Measurements from ENCODE around the gene CDC16. TPM values are rescaled to one million over a fixed set of nuclear protein-coding genes. Genes with fewer than 3 reads are reported as not detected.
"Not testable (repeated sequence)": the region's sequence is repeated elsewhere in the genome, so short reads cannot be mapped to it uniquely, and the experiment has no call there.

Gene CDC16
- total RNA-seq, 4 donors from 2014 or later = 45.7 to 66.4 (median 55.0) TPM

DNA sequence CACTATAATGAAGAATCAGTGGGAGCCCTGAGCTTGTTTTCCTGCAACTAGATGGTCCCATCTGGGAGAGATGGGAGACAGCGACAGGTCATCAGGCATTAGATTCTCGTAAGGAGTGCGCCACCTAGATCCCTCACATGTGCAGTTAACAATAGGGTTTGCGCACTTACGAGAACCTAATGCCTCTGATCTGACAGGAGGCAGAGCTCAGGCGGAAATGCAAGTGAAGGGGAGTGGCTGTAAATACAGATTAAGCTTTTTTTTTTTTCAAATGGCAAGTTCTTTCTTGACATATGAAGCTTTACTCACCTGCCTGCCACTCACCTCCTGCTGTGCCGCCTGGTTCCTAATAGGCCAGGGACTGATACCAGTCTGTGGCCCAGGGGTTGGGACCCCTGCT is 14.4 kb downstream of the CDC16 start:
- ATAC-seq (ENCODE audit: low FRiP score) (no peak), DNase-seq (ENCODE audit: low spot score) (no peak)
- TF ChIP-seq, protein P1, sequence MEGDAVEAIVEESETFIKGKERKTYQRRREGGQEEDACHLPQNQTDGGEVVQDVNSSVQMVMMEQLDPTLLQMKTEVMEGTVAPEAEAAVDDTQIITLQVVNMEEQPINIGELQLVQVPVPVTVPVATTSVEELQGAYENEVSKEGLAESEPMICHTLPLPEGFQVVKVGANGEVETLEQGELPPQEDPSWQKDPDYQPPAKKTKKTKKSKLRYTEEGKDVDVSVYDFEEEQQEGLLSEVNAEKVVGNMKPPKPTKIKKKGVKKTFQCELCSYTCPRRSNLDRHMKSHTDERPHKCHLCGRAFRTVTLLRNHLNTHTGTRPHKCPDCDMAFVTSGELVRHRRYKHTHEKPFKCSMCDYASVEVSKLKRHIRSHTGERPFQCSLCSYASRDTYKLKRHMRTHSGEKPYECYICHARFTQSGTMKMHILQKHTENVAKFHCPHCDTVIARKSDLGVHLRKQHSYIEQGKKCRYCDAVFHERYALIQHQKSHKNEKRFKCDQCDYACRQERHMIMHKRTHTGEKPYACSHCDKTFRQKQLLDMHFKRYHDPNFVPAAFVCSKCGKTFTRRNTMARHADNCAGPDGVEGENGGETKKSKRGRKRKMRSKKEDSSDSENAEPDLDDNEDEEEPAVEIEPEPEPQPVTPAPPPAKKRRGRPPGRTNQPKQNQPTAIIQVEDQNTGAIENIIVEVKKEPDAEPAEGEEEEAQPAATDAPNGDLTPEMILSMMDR (IDR thresholded peaks at IDR 0.05) = no peak

DNA sequence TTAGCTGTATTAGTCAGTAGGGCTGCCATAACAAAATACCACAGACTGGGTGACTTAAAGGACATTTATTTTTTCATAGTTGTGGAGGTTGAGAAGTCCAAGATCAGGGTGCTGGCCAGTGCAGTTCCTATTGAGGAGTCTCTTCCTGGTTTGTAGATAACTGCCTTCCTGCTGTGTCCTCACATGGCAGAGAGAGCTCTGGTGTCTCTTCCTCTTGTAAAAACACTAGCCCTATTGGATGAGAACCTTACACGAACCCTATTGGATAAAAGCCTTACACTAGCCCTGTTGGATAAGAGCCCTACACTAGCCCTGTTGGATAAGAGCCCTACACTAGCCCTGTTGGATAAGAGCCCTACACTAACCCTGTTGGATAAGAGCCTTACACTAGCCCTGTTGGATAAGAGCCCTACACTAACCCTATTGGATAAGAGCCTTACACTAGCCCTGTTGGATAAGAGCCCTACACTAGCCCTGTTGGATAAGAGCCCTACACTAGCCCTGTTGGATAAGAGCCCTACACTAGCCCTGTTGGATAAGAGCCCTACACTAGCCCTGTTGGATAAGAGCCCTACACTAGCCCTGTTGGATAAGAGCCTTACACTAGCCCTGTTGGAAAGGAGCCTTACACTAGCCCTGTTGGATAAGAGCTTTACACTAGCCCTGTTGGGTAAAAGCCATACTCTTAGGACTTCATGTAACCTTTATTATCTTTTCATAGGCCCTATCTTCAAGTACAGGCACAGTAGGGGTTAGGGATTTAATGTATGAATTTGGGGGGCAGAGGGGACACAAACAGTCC is 17.1 kb downstream of the CDC16 start:
- ATAC-seq (ENCODE audit: low FRiP score); DNase-seq (ENCODE audit: low spot score): not testable (repeated sequence)

DNA sequence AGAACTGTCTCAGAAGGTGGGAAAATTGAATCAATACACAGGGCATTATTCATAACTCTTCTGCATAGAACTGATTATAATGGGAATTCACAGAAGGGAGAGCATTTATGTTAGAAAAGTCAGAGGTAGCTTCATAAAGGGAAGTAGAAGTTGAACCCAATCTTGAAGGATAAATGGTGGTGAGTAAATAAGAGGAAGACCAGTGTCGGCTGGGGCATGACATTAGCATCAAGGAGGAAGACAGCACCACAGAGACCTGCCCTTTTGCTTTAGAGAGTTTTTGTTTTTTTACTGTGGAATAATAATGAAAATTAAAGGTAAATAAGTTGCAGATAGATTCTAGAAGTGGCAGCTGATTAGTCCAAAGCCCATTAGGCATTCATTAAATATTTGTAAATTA is 21.9 kb downstream of the CDC16 start:
- ATAC-seq (ENCODE audit: low FRiP score) (no peak), DNase-seq (ENCODE audit: low spot score) (no peak)
- TF ChIP-seq, protein P1 (IDR thresholded peaks at IDR 0.05) = no peak

DNA sequence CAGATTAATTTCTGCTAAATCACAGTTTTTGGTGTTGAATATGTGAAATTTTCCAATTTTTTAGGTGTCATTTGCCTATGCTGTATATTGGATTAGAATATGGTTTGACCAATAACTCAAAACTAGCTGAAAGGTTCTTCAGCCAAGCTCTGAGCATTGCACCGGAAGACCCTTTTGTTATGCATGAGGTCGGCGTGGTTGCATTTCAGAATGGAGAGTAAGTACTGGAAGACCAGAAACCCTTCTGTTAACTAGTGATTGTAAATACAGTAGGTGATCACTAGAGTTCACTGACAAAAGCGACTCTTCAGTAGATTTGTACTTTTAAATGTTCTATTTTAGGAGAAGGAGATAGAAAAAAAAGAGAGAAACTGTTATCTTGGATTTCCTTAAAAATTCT is 22.3 kb downstream of the CDC16 start:
- no peak for ATAC-seq (ENCODE audit: low FRiP score)
- no peak for DNase-seq (ENCODE audit: low spot score)
- TF ChIP-seq, protein P1 (IDR thresholded peaks at IDR 0.05) = no peak

DNA sequence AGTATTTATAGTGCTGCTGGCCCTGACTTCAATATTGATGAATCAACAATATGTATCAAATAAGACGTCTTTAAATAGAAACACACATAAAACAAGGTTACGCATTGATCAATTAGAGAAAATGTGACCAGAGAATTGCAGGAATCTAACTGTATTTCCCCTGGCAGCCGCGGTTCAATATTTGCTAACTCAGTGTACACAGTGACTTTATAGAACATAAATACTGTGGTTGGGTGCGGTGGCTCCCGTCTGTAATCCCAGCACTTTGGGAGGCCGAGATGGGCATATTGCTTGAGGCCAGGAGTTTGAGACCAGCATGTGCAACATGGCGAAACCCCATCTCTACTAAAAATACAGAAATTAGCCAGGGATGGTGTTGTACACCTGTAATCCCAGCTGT is 23.9 kb downstream of the CDC16 start:
- ATAC-seq (ENCODE audit: low FRiP score) (no peak), DNase-seq (ENCODE audit: low spot score) (no peak)
- TF ChIP-seq, protein P1 (IDR thresholded peaks at IDR 0.05) = no peak

DNA sequence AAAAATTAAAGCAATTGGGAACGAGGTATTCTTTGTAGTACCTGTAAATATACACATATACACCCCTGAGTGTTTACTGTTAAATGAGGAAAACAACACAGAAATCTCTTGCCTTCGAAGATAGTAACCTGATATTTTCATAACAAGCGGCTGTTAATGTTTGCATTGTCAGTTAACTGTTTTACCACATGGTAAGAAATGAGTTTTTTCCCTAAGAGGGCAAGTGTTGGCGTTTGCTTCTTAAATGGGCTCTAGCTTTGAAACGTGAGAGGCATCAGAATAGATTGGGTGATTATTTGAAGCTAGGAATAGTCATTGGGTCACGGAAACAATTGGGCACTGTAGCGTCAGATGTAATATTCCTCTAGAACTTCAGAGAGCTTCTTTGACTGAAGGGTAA is 24.7 kb downstream of the CDC16 start:
- TF ChIP-seq, protein P1 (IDR thresholded peaks at IDR 0.05) = no peak
- ATAC-seq (ENCODE audit: low FRiP score) (no peak), DNase-seq (ENCODE audit: low spot score) (no peak)

DNA sequence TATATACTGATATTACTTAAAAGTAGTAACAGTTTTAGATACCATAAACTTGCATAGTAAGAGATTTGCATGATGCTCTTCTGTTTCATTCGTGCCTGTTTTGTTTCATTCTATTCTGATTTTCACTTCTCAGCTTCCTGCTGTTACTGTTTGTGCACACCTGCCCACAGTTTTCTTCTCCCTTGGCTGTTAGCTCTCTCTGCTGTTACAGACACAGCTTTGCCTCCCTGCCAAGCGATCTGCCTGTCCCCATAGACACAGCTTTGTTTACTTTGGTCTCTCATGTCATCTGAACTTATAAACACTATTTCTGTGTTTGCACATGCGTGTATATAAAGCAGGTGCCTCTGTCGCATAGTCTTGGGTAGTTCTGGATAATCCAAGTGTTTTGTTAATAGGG is 25.3 kb downstream of the CDC16 start:
- TF ChIP-seq, protein P1 (IDR thresholded peaks at IDR 0.05) = no peak
- ATAC-seq (ENCODE audit: low FRiP score) = no peak
- DNase-seq (ENCODE audit: low spot score) = no peak

Data from omental fat pad (tissue), 4 donors.